ENCODE measurements around the gene SMAD4. TPM values are rescaled to one million over a fixed set of nuclear protein-coding genes. Genes with fewer than 3 reads are reported as not detected.
"Not testable (repeated sequence)": the region's sequence is repeated elsewhere in the genome, so short reads cannot be mapped to it uniquely, and the experiment has no call there.

Gene SMAD4
- total RNA-seq, 6 experiments from 2014 or later: 77.2 to 97.9 (median 84.0) TPM

GRCh38 chr18:50987261-50987660 is 42.8 kb upstream of the SMAD4 start:
- H3K9me3 Mint-ChIP-seq: no peaks in the 10 kb centered on the region
- peaks cover 35% of the 10 kb centered on the region for H3K4me1 Mint-ChIP-seq (ENCODE audit: low read depth)
- peak overlapping the region; percentile 92 for H3K27ac Mint-ChIP-seq
- peaks cover 16% of the 10 kb centered on the region; the same call in 1 of the 2 replicates for H3K36me3 Mint-ChIP-seq (ENCODE audit: low read depth)
- H3K4me3 Mint-ChIP-seq: peak overlapping the region; percentile 66; the same call in 1 of the 2 replicates
- H3K27me3 Mint-ChIP-seq (ENCODE audit: insufficient read depth): no peaks in the 10 kb centered on the region
- DNase-seq: no peak
- TF ChIP-seq CTCF (IDR thresholded peaks at IDR 0.05): no peak; the same call in 1 of the 2 replicates

DNA sequence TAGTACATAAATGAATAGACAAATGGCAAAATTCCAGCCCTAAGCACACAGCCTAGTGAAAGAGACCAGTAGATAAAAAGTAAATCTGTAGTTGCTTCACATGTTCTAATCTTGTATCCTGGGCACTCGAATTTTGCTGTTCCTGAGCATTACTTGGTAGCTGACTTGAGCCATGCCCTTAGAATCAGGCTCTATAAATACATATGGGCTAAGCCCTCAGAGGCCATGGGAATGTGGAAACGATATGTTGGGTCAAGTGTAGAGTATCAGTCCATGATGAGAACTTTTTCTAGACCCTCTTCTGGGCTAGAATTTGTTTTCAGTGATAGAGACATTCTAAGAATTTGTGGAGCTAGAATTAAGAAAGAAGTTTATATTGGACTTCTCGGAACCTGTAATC is 40.3 kb upstream of the SMAD4 start:
- Mint-ChIP-seq H3K9me3 (no peaks in the 10 kb centered on the region), H3K4me3 (no peak overlapping the region), H3K27me3 (ENCODE audit: insufficient read depth) (no peaks in the 10 kb centered on the region), H3K4me1 (ENCODE audit: low read depth) (peaks cover 35% of the 10 kb centered on the region), H3K27ac (no peak overlapping the region), H3K36me3 (ENCODE audit: low read depth) (peaks cover 10% of the 10 kb centered on the region; the same call in 1 of the 2 replicates)
- no peak for DNase-seq
- no peak for TF ChIP-seq CTCF (IDR thresholded peaks at IDR 0.05)

- H3K9me3 Mint-ChIP-seq: no peaks in the 10 kb centered on the region
- no peak overlapping the region for H3K4me3 Mint-ChIP-seq
- TF ChIP-seq CTCF (IDR thresholded peaks at IDR 0.05): no peak
- H3K4me1 Mint-ChIP-seq (ENCODE audit: low read depth): peaks cover 12% of the 10 kb centered on the region
- no peaks in the 10 kb centered on the region for H3K27me3 Mint-ChIP-seq (ENCODE audit: insufficient read depth)
- H3K27ac Mint-ChIP-seq: no peak overlapping the region
- DNase-seq: no peak
- H3K36me3 Mint-ChIP-seq (ENCODE audit: low read depth): 0 out of 2 replicates have a peak, but pooled peaks cover 6% of the 10 kb centered on the region
These were observed 37.7 kb upstream of the SMAD4 start for GRCh38 chr18:50992351-50992762.

DNA sequence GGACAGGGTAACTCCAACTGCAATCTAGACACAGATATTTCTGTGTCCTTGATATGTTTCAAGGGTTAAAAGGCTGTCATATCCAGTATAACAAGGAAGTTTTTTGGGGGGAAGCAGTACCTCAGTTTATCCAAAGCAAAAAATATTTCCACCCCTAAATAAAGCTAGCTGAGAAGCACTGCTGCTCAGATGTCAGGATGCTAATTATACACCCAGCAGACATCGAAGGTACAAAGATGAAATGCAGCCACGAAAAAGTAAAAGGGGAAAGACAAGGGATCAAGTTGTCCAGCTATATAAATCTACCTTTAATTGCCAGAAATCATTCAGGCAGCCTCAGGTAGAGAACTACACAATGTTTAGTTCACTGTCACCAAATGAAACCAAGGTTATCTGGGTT is 36.0 kb upstream of the SMAD4 start:
- Mint-ChIP-seq H3K9me3 (no peaks in the 10 kb centered on the region), H3K27me3 (ENCODE audit: insufficient read depth) (peaks cover 3% of the 10 kb centered on the region; the same call in 1 of the 2 replicates), H3K4me3 (no peak overlapping the region), H3K27ac (no peak overlapping the region), H3K36me3 (ENCODE audit: low read depth) (no peaks in the 10 kb centered on the region), H3K4me1 (ENCODE audit: low read depth) (no peaks in the 10 kb centered on the region)
- TF ChIP-seq CTCF (IDR thresholded peaks at IDR 0.05): no peak
- DNase-seq: no peak

- H3K36me3 Mint-ChIP-seq (ENCODE audit: low read depth); H3K27me3 Mint-ChIP-seq (ENCODE audit: insufficient read depth); H3K9me3 Mint-ChIP-seq; H3K27ac Mint-ChIP-seq; H3K4me3 Mint-ChIP-seq; DNase-seq; H3K4me1 Mint-ChIP-seq (ENCODE audit: low read depth): not testable (repeated sequence)
These were observed 26.8 kb upstream of the SMAD4 start for GRCh38 chr18:51003174-51003573.

DNA sequence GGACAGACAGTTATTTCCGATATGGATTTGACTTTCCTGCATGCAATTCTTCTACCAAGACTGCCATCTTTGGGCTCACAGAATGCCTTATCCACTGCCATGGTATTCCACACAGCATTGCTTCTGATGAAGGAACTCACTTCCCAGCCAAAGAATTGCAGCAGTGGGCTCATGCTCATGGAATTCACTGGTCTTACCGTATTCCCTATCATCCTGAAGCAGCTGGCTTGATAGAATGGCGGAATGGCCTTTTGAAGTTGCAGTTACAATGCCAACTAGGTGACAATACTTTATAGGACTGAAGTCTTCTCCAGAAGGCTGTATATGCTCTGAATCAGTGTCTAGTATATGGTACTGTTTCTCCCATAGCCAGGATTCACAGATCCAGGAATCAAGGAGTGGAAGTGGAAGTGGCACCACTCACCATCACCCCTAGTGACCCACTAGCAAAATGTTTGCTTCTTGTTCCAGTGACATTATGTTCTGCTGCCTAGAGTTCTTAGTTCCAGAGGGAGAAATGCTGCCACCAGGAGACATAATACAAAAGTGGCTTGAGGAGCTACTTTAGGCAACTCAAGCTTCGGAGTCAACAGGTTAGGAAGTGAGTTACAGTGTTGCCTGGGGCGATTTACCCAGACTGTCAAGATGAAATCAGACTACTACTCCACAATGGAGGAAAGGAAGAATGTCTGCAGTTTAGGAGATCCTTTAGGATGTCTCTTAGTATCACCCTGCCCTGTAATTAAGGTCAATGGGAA is 23.8 kb upstream of the SMAD4 start:
- DNase-seq: no peak
- H3K36me3 Mint-ChIP-seq (ENCODE audit: low read depth): 0 out of 2 replicates have a peak, but pooled peaks cover 6% of the 10 kb centered on the region
- no peak for TF ChIP-seq CTCF (IDR thresholded peaks at IDR 0.05)
- H3K4me1 Mint-ChIP-seq (ENCODE audit: low read depth): peaks cover 8% of the 10 kb centered on the region; the same call in 1 of the 2 replicates
- H3K9me3 Mint-ChIP-seq: no peaks in the 10 kb centered on the region
- H3K27ac Mint-ChIP-seq: no peak overlapping the region
- no peak overlapping the region for H3K4me3 Mint-ChIP-seq
- no peaks in the 10 kb centered on the region for H3K27me3 Mint-ChIP-seq (ENCODE audit: insufficient read depth)
